Sigmoid colon (tissue), 4 donors: ENCODE results near the gene KCTD12.

ENCODE experiments used
- POLR2A ChIP-seq, 2 donors: fragments of 450-650 bp; IDR thresholded peaks; one replicate each; pipeline ENCODE4 v1.6.1; 2016; ENCODE audit warnings: antibody characterized with exemption in 2 of 2, mild to moderate bottlenecking in 2 of 2, moderate library complexity in 2 of 2
- POLR2AphosphoS5 ChIP-seq, 4 donors: sonication (generic); formaldehyde crosslinking; IDR thresholded peaks; one replicate each; pipeline ENCODE4 v1.6.1; 2017; ENCODE audit warnings: antibody characterized with exemption in 4 of 4
- TF ChIP-seq, protein P1 (sequence below), 4 experiments: fragments of 450-650 bp in 3 of 4; fragments of 200-600 bp in 1 of 4; IDR thresholded peaks; one replicate each; pipeline ENCODE4 v1.5.1; 2016 to 2019; ENCODE audit warnings: antibody characterized with exemption in 4 of 4, mild to moderate bottlenecking in 3 of 4, moderate library complexity in 2 of 4

DNA sequence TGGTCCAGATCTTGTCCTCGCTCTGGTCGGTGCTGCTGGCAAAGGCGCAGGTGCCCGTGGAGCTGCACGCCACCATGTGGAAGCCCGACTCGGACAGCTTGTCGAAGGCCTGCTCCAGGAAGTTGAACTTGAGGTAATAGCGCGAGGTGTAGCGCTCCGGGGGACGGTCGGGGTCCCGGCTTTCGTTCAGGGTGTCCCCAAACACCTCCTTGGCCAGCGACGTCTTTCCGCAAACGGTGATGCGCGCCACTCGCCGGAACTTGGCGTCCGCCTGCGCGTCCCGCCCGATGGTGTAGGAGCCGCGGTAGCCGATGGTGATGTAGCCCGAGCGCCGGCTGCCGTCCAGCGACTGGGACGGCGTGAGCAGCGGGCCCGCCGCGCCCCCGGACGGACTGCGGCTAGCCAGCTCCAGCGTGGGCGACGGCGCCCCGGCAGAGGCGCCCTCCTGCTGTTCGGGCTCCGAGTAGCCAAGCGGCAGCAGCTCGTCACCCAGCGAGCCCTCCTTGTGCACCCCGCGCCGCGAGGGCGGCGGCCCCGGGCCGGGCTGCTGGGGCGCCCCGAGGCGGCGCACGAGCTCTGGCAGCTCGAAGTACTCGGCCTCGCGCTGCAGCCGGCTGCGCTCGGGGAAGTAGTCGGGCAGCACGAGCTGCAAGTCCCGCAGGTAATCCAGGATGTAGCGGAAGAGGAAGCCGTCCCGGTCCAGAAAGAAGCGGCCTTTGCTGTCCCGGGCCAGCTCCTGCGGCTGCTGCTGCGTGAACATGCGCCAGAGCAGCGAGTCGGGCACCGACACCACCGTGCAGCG, 801 bp downstream of the KCTD12 start:
- TF ChIP-seq, protein P1, sequence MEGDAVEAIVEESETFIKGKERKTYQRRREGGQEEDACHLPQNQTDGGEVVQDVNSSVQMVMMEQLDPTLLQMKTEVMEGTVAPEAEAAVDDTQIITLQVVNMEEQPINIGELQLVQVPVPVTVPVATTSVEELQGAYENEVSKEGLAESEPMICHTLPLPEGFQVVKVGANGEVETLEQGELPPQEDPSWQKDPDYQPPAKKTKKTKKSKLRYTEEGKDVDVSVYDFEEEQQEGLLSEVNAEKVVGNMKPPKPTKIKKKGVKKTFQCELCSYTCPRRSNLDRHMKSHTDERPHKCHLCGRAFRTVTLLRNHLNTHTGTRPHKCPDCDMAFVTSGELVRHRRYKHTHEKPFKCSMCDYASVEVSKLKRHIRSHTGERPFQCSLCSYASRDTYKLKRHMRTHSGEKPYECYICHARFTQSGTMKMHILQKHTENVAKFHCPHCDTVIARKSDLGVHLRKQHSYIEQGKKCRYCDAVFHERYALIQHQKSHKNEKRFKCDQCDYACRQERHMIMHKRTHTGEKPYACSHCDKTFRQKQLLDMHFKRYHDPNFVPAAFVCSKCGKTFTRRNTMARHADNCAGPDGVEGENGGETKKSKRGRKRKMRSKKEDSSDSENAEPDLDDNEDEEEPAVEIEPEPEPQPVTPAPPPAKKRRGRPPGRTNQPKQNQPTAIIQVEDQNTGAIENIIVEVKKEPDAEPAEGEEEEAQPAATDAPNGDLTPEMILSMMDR (IDR thresholded peaks at IDR 0.05): peak; percentile 23 to 37 (median 36)
- TF ChIP-seq POLR2A (IDR thresholded peaks at IDR 0.05) (peak in 1 of 2 donors; percentile 9), POLR2AphosphoS5 (IDR thresholded peaks at IDR 0.05) (peak in 3 of 4 donors; percentile 26 to 43 (median 31))
